Measurements from ENCODE around the gene DNAH1. TPM values are rescaled to one million over a fixed set of nuclear protein-coding genes. Genes with fewer than 3 reads are reported as not detected.

Gene DNAH1
- total RNA-seq, 1 donor from 2014 or later = 3.3 TPM

DNA sequence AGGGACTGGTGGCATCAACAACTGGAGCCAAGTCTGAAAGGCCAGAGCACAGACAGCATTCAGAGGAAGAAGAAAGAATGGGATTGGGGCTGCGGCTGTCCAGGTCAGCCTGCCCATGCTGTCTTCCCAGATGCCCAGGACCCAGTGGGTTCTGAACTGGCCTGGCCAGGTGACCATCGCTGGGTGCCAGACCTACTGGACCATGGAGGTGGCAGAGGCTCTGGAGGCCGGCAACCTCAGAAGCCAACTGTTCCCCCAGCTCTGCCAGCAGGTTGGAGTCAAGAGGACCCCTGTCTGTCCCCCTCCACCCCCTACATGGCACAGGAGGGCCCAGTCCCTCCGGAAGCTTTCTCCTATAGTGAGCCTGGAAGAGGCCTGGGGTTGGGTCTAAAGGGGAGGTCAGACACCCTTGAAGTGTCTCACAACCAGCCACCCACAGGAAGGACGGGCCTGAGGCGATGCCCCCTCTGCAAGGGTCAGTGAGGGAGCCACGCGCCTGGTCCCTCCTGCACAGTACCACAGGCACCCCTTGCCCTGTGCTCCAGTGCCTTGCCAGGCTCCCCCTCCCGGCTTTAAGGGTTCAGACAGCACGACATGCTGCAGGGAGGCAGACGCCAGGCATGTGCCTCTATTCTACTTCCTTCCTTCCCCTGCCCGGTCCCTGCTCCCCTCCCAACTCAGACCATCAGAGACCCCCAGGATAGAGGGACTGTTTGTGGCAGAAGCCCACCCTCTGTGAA, 43.2 kb downstream of the DNAH1 start:
- Mint-ChIP-seq H3K27me3 (ENCODE audit: unreplicated experiment) (peaks cover 5% of the 10 kb centered on the region), H3K36me3 (ENCODE audit: low read depth, unreplicated experiment) (peaks cover 6% of the 10 kb centered on the region)

DNA sequence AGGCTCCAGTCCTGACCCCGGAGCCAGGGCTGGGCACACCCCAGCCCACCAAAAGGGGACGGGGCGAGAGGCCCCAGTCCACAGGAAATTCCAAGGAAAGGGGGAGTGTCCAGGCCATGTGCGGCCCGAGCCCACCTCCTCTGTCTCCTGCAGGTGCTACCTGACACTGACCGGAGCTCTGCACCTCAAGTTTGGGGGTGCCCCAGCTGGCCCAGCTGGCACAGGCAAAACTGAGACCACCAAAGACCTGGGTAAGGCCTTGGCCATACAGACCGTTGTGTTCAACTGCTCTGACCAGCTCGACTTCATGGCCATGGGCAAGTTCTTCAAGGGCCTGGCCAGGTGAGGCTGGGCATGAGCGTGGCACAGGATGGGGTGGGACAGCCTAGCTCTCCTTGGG, 44.9 kb downstream of the DNAH1 start:
- Mint-ChIP-seq H3K4me3 (ENCODE audit: unreplicated experiment) (no peak overlapping the region), H3K27ac (ENCODE audit: unreplicated experiment) (no peak overlapping the region), H3K9me3 (ENCODE audit: unreplicated experiment) (no peaks in the 10 kb centered on the region), H3K4me1 (ENCODE audit: unreplicated experiment) (peaks cover 6% of the 10 kb centered on the region), H3K27me3 (ENCODE audit: unreplicated experiment) (peaks cover 11% of the 10 kb centered on the region), H3K36me3 (ENCODE audit: low read depth, unreplicated experiment) (peaks cover 7% of the 10 kb centered on the region)
- no peak for DNase-seq (ENCODE audit: low spot score)
- TF ChIP-seq, protein P1, sequence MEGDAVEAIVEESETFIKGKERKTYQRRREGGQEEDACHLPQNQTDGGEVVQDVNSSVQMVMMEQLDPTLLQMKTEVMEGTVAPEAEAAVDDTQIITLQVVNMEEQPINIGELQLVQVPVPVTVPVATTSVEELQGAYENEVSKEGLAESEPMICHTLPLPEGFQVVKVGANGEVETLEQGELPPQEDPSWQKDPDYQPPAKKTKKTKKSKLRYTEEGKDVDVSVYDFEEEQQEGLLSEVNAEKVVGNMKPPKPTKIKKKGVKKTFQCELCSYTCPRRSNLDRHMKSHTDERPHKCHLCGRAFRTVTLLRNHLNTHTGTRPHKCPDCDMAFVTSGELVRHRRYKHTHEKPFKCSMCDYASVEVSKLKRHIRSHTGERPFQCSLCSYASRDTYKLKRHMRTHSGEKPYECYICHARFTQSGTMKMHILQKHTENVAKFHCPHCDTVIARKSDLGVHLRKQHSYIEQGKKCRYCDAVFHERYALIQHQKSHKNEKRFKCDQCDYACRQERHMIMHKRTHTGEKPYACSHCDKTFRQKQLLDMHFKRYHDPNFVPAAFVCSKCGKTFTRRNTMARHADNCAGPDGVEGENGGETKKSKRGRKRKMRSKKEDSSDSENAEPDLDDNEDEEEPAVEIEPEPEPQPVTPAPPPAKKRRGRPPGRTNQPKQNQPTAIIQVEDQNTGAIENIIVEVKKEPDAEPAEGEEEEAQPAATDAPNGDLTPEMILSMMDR (IDR thresholded peaks at IDR 0.05; ENCODE audit: unreplicated experiment) = no peak

More for the DNA sequence above, 43.2 kb downstream of the DNAH1 start:
- Mint-ChIP-seq H3K27ac (ENCODE audit: unreplicated experiment) (no peak overlapping the region), H3K4me1 (ENCODE audit: unreplicated experiment) (peaks cover 6% of the 10 kb centered on the region), H3K4me3 (ENCODE audit: unreplicated experiment) (no peak overlapping the region), H3K9me3 (ENCODE audit: unreplicated experiment) (no peaks in the 10 kb centered on the region)
- TF ChIP-seq, protein P1 (IDR thresholded peaks at IDR 0.05; ENCODE audit: unreplicated experiment) = no peak
- no peak for DNase-seq (ENCODE audit: low spot score)

DNA sequence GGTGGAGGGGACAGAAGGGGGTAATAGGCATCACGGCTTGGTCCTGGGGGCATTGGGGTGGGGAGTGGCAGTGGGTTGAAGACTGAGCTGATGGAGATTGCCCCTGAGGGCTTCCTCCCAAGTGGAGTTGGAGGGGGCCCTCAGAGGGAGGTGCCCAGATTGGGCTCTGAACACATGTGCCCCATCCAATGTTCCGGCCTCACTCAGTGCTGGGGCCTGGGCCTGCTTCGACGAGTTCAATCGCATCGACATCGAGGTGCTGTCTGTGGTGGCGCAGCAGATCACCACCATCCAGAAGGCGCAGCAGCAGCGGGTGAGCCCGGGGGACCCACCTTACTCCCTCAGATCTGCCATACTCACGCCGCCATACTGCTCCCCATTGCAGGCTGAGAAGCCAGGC, 45.3 kb downstream of the DNAH1 start:
- H3K36me3 Mint-ChIP-seq (ENCODE audit: low read depth, unreplicated experiment) = peaks cover 7% of the 10 kb centered on the region
- no peak overlapping the region for H3K4me3 Mint-ChIP-seq (ENCODE audit: unreplicated experiment)
- TF ChIP-seq, protein P1 (IDR thresholded peaks at IDR 0.05; ENCODE audit: unreplicated experiment) = no peak
- H3K9me3 Mint-ChIP-seq (ENCODE audit: unreplicated experiment) = no peaks in the 10 kb centered on the region
- DNase-seq (ENCODE audit: low spot score) = no peak
- peaks cover 6% of the 10 kb centered on the region for H3K4me1 Mint-ChIP-seq (ENCODE audit: unreplicated experiment)
- no peak overlapping the region for H3K27ac Mint-ChIP-seq (ENCODE audit: unreplicated experiment)
- H3K27me3 Mint-ChIP-seq (ENCODE audit: unreplicated experiment) = peaks cover 11% of the 10 kb centered on the region

DNA sequence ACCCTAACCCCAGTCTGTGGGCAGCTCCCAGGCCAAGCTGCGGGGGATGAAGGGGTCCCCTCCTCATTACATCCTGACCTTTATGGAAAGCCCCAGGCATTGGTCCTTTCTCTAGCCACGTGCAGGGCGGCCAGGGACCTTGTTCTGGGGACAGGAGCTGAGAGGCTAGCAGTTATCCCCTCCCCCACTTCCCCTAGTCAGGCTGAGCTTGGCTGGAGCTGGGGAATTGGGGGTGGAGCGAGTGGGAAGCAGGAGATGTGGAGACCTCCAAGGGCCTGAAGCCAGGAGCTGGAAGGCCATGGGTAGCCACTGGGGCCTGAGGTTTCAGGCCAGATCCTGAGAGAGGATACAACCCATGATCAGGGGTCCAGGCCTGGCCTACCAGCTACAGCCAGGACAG, 45.8 kb downstream of the DNAH1 start:
- no peak for DNase-seq (ENCODE audit: low spot score)
- H3K9me3 Mint-ChIP-seq (ENCODE audit: unreplicated experiment) = no peaks in the 10 kb centered on the region
- peaks cover 11% of the 10 kb centered on the region for H3K27me3 Mint-ChIP-seq (ENCODE audit: unreplicated experiment)
- peaks cover 6% of the 10 kb centered on the region for H3K4me1 Mint-ChIP-seq (ENCODE audit: unreplicated experiment)
- H3K36me3 Mint-ChIP-seq (ENCODE audit: low read depth, unreplicated experiment) = peaks cover 7% of the 10 kb centered on the region
- H3K4me3 Mint-ChIP-seq (ENCODE audit: unreplicated experiment) = no peak overlapping the region
- H3K27ac Mint-ChIP-seq (ENCODE audit: unreplicated experiment) = no peak overlapping the region
- TF ChIP-seq, protein P1 (IDR thresholded peaks at IDR 0.05; ENCODE audit: unreplicated experiment) = no peak

DNA sequence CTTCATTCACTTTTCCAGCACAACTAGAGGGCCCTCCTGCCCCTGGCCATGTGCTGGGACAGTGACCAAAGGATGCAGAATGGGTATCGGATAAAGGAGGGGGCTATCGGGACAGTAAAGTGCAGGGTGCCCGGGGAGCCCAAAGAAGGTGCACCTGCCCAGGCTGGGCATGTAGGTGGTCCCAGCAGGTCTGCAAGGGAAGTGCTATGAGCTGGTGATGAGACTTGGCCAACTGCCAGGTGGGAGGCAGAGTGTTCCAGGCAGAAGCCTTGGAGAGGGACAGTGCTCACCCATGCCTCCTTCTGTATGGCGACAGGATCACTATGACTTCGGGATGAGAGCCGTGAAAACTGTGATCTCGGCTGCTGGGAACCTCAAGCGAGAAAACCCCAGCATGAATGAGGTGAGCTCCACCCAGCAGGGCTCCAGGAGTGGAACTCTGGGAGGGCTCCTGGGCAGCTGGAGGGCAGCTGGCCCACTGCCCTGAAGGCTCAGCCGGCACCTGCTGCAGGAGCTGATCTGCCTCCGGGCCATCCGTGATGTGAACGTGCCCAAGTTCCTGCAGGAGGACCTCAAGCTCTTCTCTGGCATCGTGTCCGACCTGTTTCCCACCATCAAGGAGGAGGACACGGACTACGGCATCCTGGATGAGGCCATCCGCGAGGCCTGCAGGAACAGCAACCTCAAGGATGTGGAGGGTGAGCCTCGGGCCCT, 48.4 kb downstream of the DNAH1 start:
- no peak overlapping the region for H3K27ac Mint-ChIP-seq (ENCODE audit: unreplicated experiment)
- H3K9me3 Mint-ChIP-seq (ENCODE audit: unreplicated experiment) = no peaks in the 10 kb centered on the region
- TF ChIP-seq, protein P1 (IDR thresholded peaks at IDR 0.05; ENCODE audit: unreplicated experiment) = no peak
- no peak for DNase-seq (ENCODE audit: low spot score)
- H3K27me3 Mint-ChIP-seq (ENCODE audit: unreplicated experiment) = peaks cover 14% of the 10 kb centered on the region
- H3K4me3 Mint-ChIP-seq (ENCODE audit: unreplicated experiment) = peak overlapping the region; percentile 9
- peaks cover 7% of the 10 kb centered on the region for H3K36me3 Mint-ChIP-seq (ENCODE audit: low read depth, unreplicated experiment)
- peaks cover 24% of the 10 kb centered on the region for H3K4me1 Mint-ChIP-seq (ENCODE audit: unreplicated experiment)

Data from endothelial cell (in vitro differentiated cells).